Naive thymus-derived CD4-positive, alpha-beta T cell (primary cell): ENCODE measurements around the gene SUPT20HL1. TPM values are rescaled to one million over a fixed set of nuclear protein-coding genes. Genes with fewer than 3 reads are reported as not detected.
A peak's percentile ranks its signal among the peaks of the same experiment; 100 is the strongest.
"Not testable (repeated sequence)": the region's sequence is repeated elsewhere in the genome, so short reads cannot be mapped to it uniquely, and the experiment has no call there.

Source experiments
- ATAC-seq: fragments of 150-1000 bp; cut with Tn5 transposase; 2 replicates; pipeline ENCODE4 v1.10.0; 2021; ENCODE audit warnings: mild to moderate bottlenecking, moderate library complexity
- CTCF ChIA-PET: fragments of 350-600 bp; sonication (Branson Sonifier 250); formaldehyde crosslinking; loops from one replicate; lab custom pipeline; 2021; ENCODE audit warnings: antibody characterized with exemption; lab: Charles Lee
- POLR2A ChIA-PET: fragments of 350-600 bp; sonication (Branson Sonifier 250); formaldehyde crosslinking; loops from one replicate; lab custom pipeline; 2021; ENCODE audit warnings: antibody characterized with exemption, inconsistent platforms; lab: Charles Lee
- DNase-seq, 9 donors: peaks; one replicate each; pipeline versions ENCODE4 v3.0.0 to v3.0.0-alpha.2; 2020 to 2022; ENCODE audit warnings: mixed read lengths in 1 of 9
- H3K27ac ChIP-seq: one replicate; pipeline ENCODE4 v1.7.0; 2013; ENCODE audit warnings: mild to moderate bottlenecking, low read depth, low read length, moderate library complexity
- H3K27me3 ChIP-seq, 2 donors: one replicate each; pipeline ENCODE4 v1.7.0; 2013; ENCODE audit warnings: low read length in 2 of 2, mild to moderate bottlenecking in 2 of 2, moderate library complexity in 2 of 2; ENCODE audit not compliant: control insufficient read depth in 2 of 2, insufficient read depth in 2 of 2
- H3K36me3 ChIP-seq, 3 experiments: 1 replicate in 2 of 3; 2 replicates in 1 of 3; pipeline ENCODE4 v1.7.0; 2013; ENCODE audit warnings: low read length in 3 of 3, mild to moderate bottlenecking in 3 of 3, moderate library complexity in 1 of 3; ENCODE audit not compliant: insufficient read depth in 3 of 3, control insufficient read depth in 2 of 3
- H3K4me1 ChIP-seq, 2 donors: one replicate each; pipeline ENCODE4 v1.7.0; 2013; ENCODE audit warnings: low read length in 2 of 2, mild to moderate bottlenecking in 2 of 2, moderate library complexity in 1 of 2; ENCODE audit not compliant: control insufficient read depth in 2 of 2, insufficient read depth in 2 of 2
- H3K4me3 ChIP-seq: 2 replicates; pipeline ENCODE4 v1.7.0; 2013; ENCODE audit warnings: mild to moderate bottlenecking, low read length
- H3K9me3 ChIP-seq, 3 experiments: 1 replicate in 2 of 3; 2 replicates in 1 of 3; pipeline ENCODE4 v1.7.0; 2013; ENCODE audit warnings: low read length in 3 of 3; ENCODE audit not compliant: control insufficient read depth in 2 of 3
- H3K27ac Mint-ChIP-seq, 9 donors: one replicate each; pipeline ENCODE4 v1.8.0; 2020 to 2022; ENCODE audit warnings: mixed read lengths in 9 of 9, mild to moderate bottlenecking in 8 of 9, moderate library complexity in 5 of 9, inconsistent platforms in 2 of 9
- H3K27me3 Mint-ChIP-seq, 5 donors: one replicate each; pipeline ENCODE4 v1.8.0; 2021 to 2022; ENCODE audit warnings: mixed read lengths in 5 of 5, mild to moderate bottlenecking in 1 of 5
- H3K36me3 Mint-ChIP-seq, 5 donors: one replicate each; pipeline ENCODE4 v1.8.0; 2020 to 2022; ENCODE audit warnings: mixed read lengths in 5 of 5, mild to moderate bottlenecking in 3 of 5, inconsistent platforms in 1 of 5
- H3K4me1 Mint-ChIP-seq, 7 donors: one replicate each; pipeline ENCODE4 v1.8.0; 2020 to 2022; ENCODE audit warnings: mixed read lengths in 7 of 7, mild to moderate bottlenecking in 3 of 7, inconsistent platforms in 1 of 7
- H3K4me3 Mint-ChIP-seq, 10 donors: one replicate each; pipeline ENCODE4 v1.8.0; 2020 to 2022; ENCODE audit warnings: mild to moderate bottlenecking in 10 of 10, mixed read lengths in 10 of 10, moderate library complexity in 6 of 10, inconsistent platforms in 2 of 10
- H3K9me3 Mint-ChIP-seq, 11 donors: one replicate each; pipeline ENCODE4 v1.8.0; 2020 to 2022; ENCODE audit warnings: mixed read lengths in 11 of 11, mild to moderate bottlenecking in 4 of 11, inconsistent platforms in 1 of 11, moderate library complexity in 1 of 11
- intact Hi-C, 2 donors: fragments of 100-400 bp; cut with micrococcal nuclease; formaldehyde crosslinking; loops; one replicate each; pipeline ENCODE4 v1.15.1; 2023
- polyA plus RNA-seq, 2 donors: library from polyadenylated mRNA; unstranded; fragments of 300-500 nt; fragmentation: Illumina TruSeq; gene quantifications; one replicate each; pipeline ENCODE4 v1.2.3, GENCODE V29; 2021
- total RNA-seq, 6 experiments: library from RNA in 5 of 6; stranded (reverse) in 5 of 6; gene quantifications; 1 replicate in 5 of 6; 2 replicates in 1 of 6; pipeline ENCODE4 v1.2.3 and lab custom pipeline; 2021 to 2026

SUPT20HL1 gene
- total and polyA plus RNA-seq, 7 experiments from 2014 or later = not detected

- intact Hi-C loops, DNase-seq, H3K4me1 ChIP-seq, H3K4me3 Mint-ChIP-seq, H3K36me3 Mint-ChIP-seq, H3K4me3 ChIP-seq, H3K27ac ChIP-seq, H3K9me3 ChIP-seq, H3K9me3 Mint-ChIP-seq, ATAC-seq, H3K36me3 ChIP-seq, H3K27me3 Mint-ChIP-seq, POLR2A ChIA-PET, H3K27ac Mint-ChIP-seq, H3K27me3 ChIP-seq: not testable (repeated sequence)
- CTCF ChIA-PET = interaction anchor here (1.2 kb wide), 1 partner anchor 8 kb away, joined by 4 read pairs; no protein-coding TSS in a partner anchor
- H3K4me1 Mint-ChIP-seq = peaks cover 0 to 16% (median 0%) of the 10 kb centered on the region in 7 donors
Measured at GRCh38 chrX:24362089-24362745, 1.8 kb downstream of the SUPT20HL1 start.

GRCh38 chrX:24363432-24364181 is 3.2 kb downstream of the SUPT20HL1 start:
- H3K27ac ChIP-seq, CTCF ChIA-PET, H3K27me3 Mint-ChIP-seq, H3K4me1 ChIP-seq, H3K9me3 Mint-ChIP-seq, POLR2A ChIA-PET, ATAC-seq, H3K27me3 ChIP-seq, H3K4me3 Mint-ChIP-seq, DNase-seq, intact Hi-C loops, H3K4me3 ChIP-seq, H3K9me3 ChIP-seq, H3K36me3 Mint-ChIP-seq, H3K36me3 ChIP-seq: not testable (repeated sequence)
- H3K4me1 Mint-ChIP-seq = peaks cover 0 to 23% (median 0%) of the 10 kb centered on the region in 7 donors
- H3K27ac Mint-ChIP-seq = peak overlapping the region in 1 of 9 donors; percentile 46

DNA sequence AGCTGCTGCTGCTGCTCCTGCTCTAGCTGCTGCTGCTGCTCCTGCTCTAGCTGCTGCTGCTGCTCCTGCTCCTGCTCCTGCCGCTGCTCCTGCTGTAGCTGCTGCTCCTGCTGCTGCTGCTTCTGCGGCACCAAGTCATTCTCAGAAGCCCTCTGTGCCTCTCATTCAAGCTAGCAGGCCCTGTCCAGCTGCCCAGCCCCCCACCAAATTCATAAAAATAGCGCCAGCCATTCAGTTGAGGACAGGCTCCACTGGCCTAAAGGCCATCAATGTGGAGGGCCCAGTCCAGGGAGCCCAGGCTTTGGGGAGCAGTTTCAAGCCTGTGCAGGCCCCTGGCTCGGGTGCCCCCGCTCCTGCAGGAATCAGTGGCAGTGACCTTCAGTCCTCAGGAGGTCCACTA is 3.9 kb downstream of the SUPT20HL1 start:
- Mint-ChIP-seq H3K4me3 (no peak overlapping the region), H3K9me3 (no peaks in the 10 kb centered on the region), H3K36me3 (no peaks in the 10 kb centered on the region), H3K27ac (no peak overlapping the region), H3K4me1 (peaks cover 0 to 23% (median 0%) of the 10 kb centered on the region in 7 donors), H3K27me3 (no peaks in the 10 kb centered on the region)
- DNase-seq = no peak
- Histone ChIP-seq H3K4me3 (no peak overlapping the region), H3K27ac (no peak overlapping the region), H3K27me3 (no peaks in the 10 kb centered on the region), H3K9me3 (no peaks in the 10 kb centered on the region), H3K4me1 (no peaks in the 10 kb centered on the region), H3K36me3 (no peaks in the 10 kb centered on the region)
- no peak for ATAC-seq
- CTCF ChIA-PET = no interaction called here
- POLR2A ChIA-PET = no interaction called here
- intact Hi-C loops = no loop called here

DNA sequence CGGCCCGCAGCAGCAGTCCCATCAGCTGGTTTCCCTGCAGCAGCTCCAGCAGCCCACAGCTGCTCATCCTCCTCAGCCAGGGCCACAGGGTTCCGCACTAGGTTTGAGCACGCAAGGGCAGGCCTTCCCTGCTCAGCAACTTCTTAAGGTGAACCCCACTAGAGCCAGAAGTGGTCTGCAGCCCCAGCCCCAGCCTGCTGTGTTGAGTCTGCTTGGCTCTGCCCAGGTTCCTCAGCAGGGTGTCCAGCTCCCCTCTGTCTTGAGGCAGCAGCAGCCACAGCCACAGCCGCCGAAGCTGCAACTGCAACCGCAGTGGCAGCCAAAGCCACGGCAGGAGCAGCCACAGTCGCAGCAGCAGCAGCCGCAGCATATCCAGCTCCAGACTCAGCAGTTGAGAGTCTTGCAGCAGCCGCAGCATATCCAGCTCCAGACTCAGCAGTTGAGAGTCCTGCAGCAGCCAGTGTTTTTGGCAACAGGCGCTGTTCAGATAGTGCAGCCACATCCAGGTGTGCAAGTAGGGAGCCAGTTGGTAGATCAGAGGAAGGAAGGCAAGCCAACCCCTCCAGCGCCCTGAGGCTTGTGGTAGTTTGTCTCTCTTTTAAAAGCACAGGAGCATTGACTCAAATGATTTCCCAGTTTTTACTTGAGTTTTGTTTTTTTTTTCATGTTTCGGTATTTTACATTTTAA is 4.6 kb downstream of the SUPT20HL1 start:
- ATAC-seq (no peak), DNase-seq (no peak)
- intact Hi-C loops = no loop called here
- no peak overlapping the region for H3K27ac ChIP-seq
- peak overlapping the region in 1 of 9 donors; percentile 47 for H3K27ac Mint-ChIP-seq
- H3K9me3 ChIP-seq = no peaks in the 10 kb centered on the region
- H3K36me3 ChIP-seq = no peaks in the 10 kb centered on the region
- H3K4me3 Mint-ChIP-seq = no peak overlapping the region
- H3K27me3 Mint-ChIP-seq = no peaks in the 10 kb centered on the region
- peaks cover 0 to 24% (median 0%) of the 10 kb centered on the region in 7 donors for H3K4me1 Mint-ChIP-seq
- H3K36me3 Mint-ChIP-seq = no peaks in the 10 kb centered on the region
- no peaks in the 10 kb centered on the region for H3K27me3 ChIP-seq
- H3K4me1 ChIP-seq = no peaks in the 10 kb centered on the region
- no peak overlapping the region for H3K4me3 ChIP-seq
- POLR2A ChIA-PET = no interaction called here
- no peaks in the 10 kb centered on the region for H3K9me3 Mint-ChIP-seq
- CTCF ChIA-PET = no interaction called here

- ATAC-seq, H3K27me3 ChIP-seq, POLR2A ChIA-PET, H3K9me3 Mint-ChIP-seq, H3K4me1 ChIP-seq, DNase-seq, H3K36me3 ChIP-seq, H3K9me3 ChIP-seq, intact Hi-C loops, H3K36me3 Mint-ChIP-seq, H3K27me3 Mint-ChIP-seq, H3K4me3 ChIP-seq, CTCF ChIA-PET, H3K27ac ChIP-seq: not testable (repeated sequence)
- H3K27ac Mint-ChIP-seq = peak overlapping the region in 1 of 9 donors; percentile 86
- H3K4me1 Mint-ChIP-seq = peaks cover 5 to 42% (median 9%) of the 10 kb centered on the region in 7 donors
- peak overlapping the region in 1 of 10 donors; percentile 64 for H3K4me3 Mint-ChIP-seq
Measured at GRCh38 chrX:24366762-24367400, 6.4 kb downstream of the SUPT20HL1 start.

GRCh38 chrX:24369816-24370215 is 9.4 kb downstream of the SUPT20HL1 start:
- H3K27me3 Mint-ChIP-seq = peaks cover 0 to 4% (median 0%) of the 10 kb centered on the region in 5 donors
- ATAC-seq (no peak), DNase-seq (no peak)
- Histone ChIP-seq H3K36me3 (no peaks in the 10 kb centered on the region), H3K27me3 (no peaks in the 10 kb centered on the region), H3K4me1 (no peaks in the 10 kb centered on the region), H3K9me3 (no peaks in the 10 kb centered on the region), H3K27ac (no peak overlapping the region), H3K4me3 (no peak overlapping the region)
- POLR2A ChIA-PET = no interaction called here
- no peak overlapping the region for H3K4me3 Mint-ChIP-seq
- no peaks in the 10 kb centered on the region for H3K36me3 Mint-ChIP-seq
- peak overlapping the region in 1 of 9 donors; percentile 49 for H3K27ac Mint-ChIP-seq
- CTCF ChIA-PET = interaction anchor here (1.2 to 2.8 kb wide), 3 partner anchors 12 to 129 kb away, joined by 3 to 17 read pairs (median 7); no protein-coding TSS in a partner anchor
- H3K4me1 Mint-ChIP-seq = peaks cover 5 to 39% (median 9%) of the 10 kb centered on the region in 7 donors
- H3K9me3 Mint-ChIP-seq = no peaks in the 10 kb centered on the region
- intact Hi-C loops = loop anchor here (2.0 to 5.0 kb wide), 4 partner anchors 63 to 288 kb away; no protein-coding TSS in a partner anchor
